SK-N-SH (cell line): ENCODE measurements around the gene EHBP1L1. TPM values are rescaled to one million over a fixed set of nuclear protein-coding genes. Genes with fewer than 3 reads are reported as not detected.
A peak's percentile ranks its signal among the peaks of the same experiment; 100 is the strongest.

ENCODE experiments used
- CTCF ChIA-PET: fragments of 300-600, 350-600 bp; formaldehyde crosslinking; extraction: SDS; loops from one replicate; lab custom pipeline; 2021; lab: Yijun Ruan, JAX
- POLR2A ChIA-PET: fragments of 350-600 bp; sonication (Branson Sonifier 250); formaldehyde crosslinking; extraction: SDS; loops from one replicate; lab custom pipeline; 2020; ENCODE audit warnings: antibody characterized with exemption, inconsistent platforms; lab: Yijun Ruan, JAX
- DNase-seq: peaks from one replicate; pipeline ENCODE4 v3.0.0; 2012
- H2AFZ ChIP-seq: fragments of 200-600 bp; sonication (generic); 2 replicates; pipeline ENCODE4 v1.8.1; 2016; ENCODE audit warnings: antibody characterized with exemption, mild to moderate bottlenecking, low read depth
- H3F3A ChIP-seq: fragments of 200-600 bp; sonication (generic); replicated peaks from 2 replicates; pipeline ENCODE3; 2016; ENCODE audit warnings: antibody characterized with exemption, mild to moderate bottlenecking; ENCODE audit not compliant: insufficient read depth
- H3K27ac ChIP-seq, 2 experiments: fragments of 200-500 bp in 1 of 2; fragments of 200-600 bp in 1 of 2; sonication (Bioruptor generic) in 1 of 2; sonication (generic), shearing (Covaris generic) in 1 of 2; 2 replicates each; pipeline versions ENCODE4 v1.5.1 to v1.6.1; 2014 to 2016; ENCODE audit warnings: low read depth in 2 of 2, inconsistent platforms in 1 of 2, low read length in 1 of 2, mild to moderate bottlenecking in 1 of 2, mixed read lengths in 1 of 2
- H3K27me3 ChIP-seq: fragments of 200-600 bp; sonication (generic), shearing (Covaris generic); 2 replicates; pipeline ENCODE4 v1.6.1; 2016; ENCODE audit warnings: mixed run types; ENCODE audit not compliant: insufficient read depth
- H3K36me3 ChIP-seq, 2 experiments: fragments of 200-500 bp in 1 of 2; fragments of 200-600 bp in 1 of 2; sonication (Bioruptor generic) in 1 of 2; sonication (generic) in 1 of 2; replicated peaks in 1 of 2; 2 replicates each; pipeline versions ENCODE3 to v1.5.1; 2014 to 2016; ENCODE audit warnings: low read length in 1 of 2, mild to moderate bottlenecking in 1 of 2; ENCODE audit not compliant: insufficient read depth in 2 of 2, control insufficient read depth in 1 of 2
- H3K4me1 ChIP-seq, 2 experiments: fragments of 200-500 bp in 1 of 2; fragments of 200-600 bp in 1 of 2; sonication (Bioruptor generic) in 1 of 2; sonication (generic), shearing (Covaris generic) in 1 of 2; 2 replicates each; pipeline versions ENCODE4 v1.5.1 to v1.6.1; 2014 to 2016; ENCODE audit warnings: low read depth in 1 of 2, low read length in 1 of 2, mixed run types in 1 of 2; ENCODE audit not compliant: insufficient read depth in 2 of 2, control insufficient read depth in 1 of 2
- H3K4me2 ChIP-seq: fragments of 200-600 bp; sonication (generic), shearing (Covaris generic); 2 replicates; pipeline ENCODE4 v1.6.1; 2017; ENCODE audit warnings: mixed run types
- H3K4me3 ChIP-seq, 2 experiments: fragments of 200-500 bp in 1 of 2; fragments of 200-600 bp in 1 of 2; sonication (Bioruptor generic) in 1 of 2; sonication (generic), shearing (Covaris generic) in 1 of 2; 2 replicates each; pipeline versions ENCODE4 v1.5.1 to v1.8.1; 2014 to 2016; ENCODE audit warnings: low read depth in 2 of 2, inconsistent platforms in 1 of 2, low read length in 1 of 2, mild to moderate bottlenecking in 1 of 2, mixed read lengths in 1 of 2, moderate library complexity in 1 of 2
- H3K79me2 ChIP-seq: fragments of 200-600 bp; sonication (generic); 2 replicates; pipeline ENCODE4 v1.8.1; 2017; ENCODE audit warnings: mild to moderate bottlenecking; ENCODE audit not compliant: insufficient read depth
- H3K9ac ChIP-seq: fragments of 200-600 bp; sonication (generic); 2 replicates; pipeline ENCODE4 v1.6.1; 2017; ENCODE audit warnings: mixed run types
- H3K9me2 ChIP-seq: fragments of 200-600 bp; sonication (generic); 2 replicates; pipeline ENCODE4 v1.6.1; 2017; ENCODE audit warnings: mixed run types
- H3K9me3 ChIP-seq: fragments of 200-600 bp; sonication (generic); 2 replicates; pipeline ENCODE4 v1.6.1; 2017; ENCODE audit warnings: mixed run types, mild to moderate bottlenecking, moderate library complexity
- H4K20me1 ChIP-seq: fragments of 200-600 bp; sonication (generic); 2 replicates; pipeline ENCODE4 v1.6.1; 2017; ENCODE audit warnings: mild to moderate bottlenecking, mixed run types; ENCODE audit not compliant: insufficient read depth
- CHD2 ChIP-seq: fragments of 150-350 bp; IDR thresholded peaks from 2 replicates; pipeline ENCODE4 v1.6.1; 2018; ENCODE audit warnings: low read length; ENCODE audit not compliant: partially characterized antibody
- EP300 ChIP-seq, 2 experiments: IDR thresholded peaks; 2 replicates each; pipeline versions ENCODE4 v1.4.0 to v1.6.1; 2012; ENCODE audit warnings: borderline replicate concordance in 1 of 2, low read depth in 1 of 2, low read length in 1 of 2
- GABPA ChIP-seq: IDR thresholded peaks from 2 replicates; pipeline ENCODE4 v1.4.0; 2012; ENCODE audit warnings: low read depth, mild to moderate bottlenecking
- JUND ChIP-seq: IDR thresholded peaks from 2 replicates; pipeline ENCODE4 v1.4.0; 2012
- MAX ChIP-seq: IDR thresholded peaks from 2 replicates; pipeline ENCODE4 v1.4.0; 2012; ENCODE audit warnings: low read depth
- MXI1 ChIP-seq: IDR thresholded peaks from 2 replicates; pipeline ENCODE4 v1.6.1; 2012; ENCODE audit warnings: mild to moderate bottlenecking, low read depth, low read length, improper control_type of control experiment
- NFIC ChIP-seq: IDR thresholded peaks from 2 replicates; pipeline ENCODE4 v1.4.0; 2012; ENCODE audit warnings: borderline replicate concordance
- RFX5 ChIP-seq: IDR thresholded peaks from 2 replicates; pipeline ENCODE4 v1.6.1; 2012; ENCODE audit warnings: mild to moderate bottlenecking, improper control_type of control experiment, low read length
- RXRA ChIP-seq: IDR thresholded peaks from 2 replicates; pipeline ENCODE4 v1.4.0; 2012; ENCODE audit warnings: low read depth, mild to moderate bottlenecking, borderline replicate concordance
- SIN3A ChIP-seq: IDR thresholded peaks from 2 replicates; pipeline ENCODE4 v1.6.1; 2012; ENCODE audit warnings: low read depth, mild to moderate bottlenecking, low read length, moderate library complexity, borderline replicate concordance
- SMC3 ChIP-seq: IDR thresholded peaks from 2 replicates; pipeline ENCODE4 v1.6.1; 2012; ENCODE audit warnings: low read depth, low read length, improper control_type of control experiment
- TAF1 ChIP-seq: IDR thresholded peaks from 2 replicates; pipeline ENCODE4 v1.6.1; 2012; ENCODE audit warnings: low read depth, mild to moderate bottlenecking, low read length, moderate library complexity, borderline replicate concordance
- TEAD4 ChIP-seq: IDR thresholded peaks from 2 replicates; pipeline ENCODE4 v1.4.0; 2012; ENCODE audit warnings: mild to moderate bottlenecking, borderline replicate concordance; ENCODE audit not compliant: insufficient read depth
- YY1 ChIP-seq: IDR thresholded peaks from 2 replicates; pipeline ENCODE4 v1.4.0; 2012; ENCODE audit warnings: low read depth, mild to moderate bottlenecking
- WGBS: methylation state at CpG from one replicate; pipeline ENCODE4 v1.1.6; 2017; ENCODE audit warnings: low lambda C conversion rate; 5-methylcytosine and 5-hydroxymethylcytosine counted together
- polyA plus RNA-seq, 3 experiments: library from polyadenylated mRNA; depleted of rRNA; stranded (reverse); fragments of >200 nt; gene quantifications; 2 replicates each; pipeline ENCODE4 v1.2.3, GENCODE V29; 2012
- TF ChIP-seq, protein P1 (sequence below): fragments of 200-600 bp; sonication (generic); IDR thresholded peaks from 2 replicates; pipeline ENCODE4 v1.6.1; 2017; ENCODE audit warnings: antibody characterized with exemption, mild to moderate bottlenecking, moderate library complexity
- TF ChIP-seq, protein P2 (sequence below): IDR thresholded peaks from 2 replicates; pipeline ENCODE4 v1.4.0; 2012; ENCODE audit warnings: low read depth, borderline replicate concordance
- TF ChIP-seq, protein P3 (sequence below): IDR thresholded peaks from 2 replicates; pipeline ENCODE4; 2012

EHBP1L1 gene
- polyA plus RNA-seq, 1 of the 3 experiments (the other 2 are of a cell fraction): 48.7 TPM

- H3K4me3 ChIP-seq: no peak overlapping the region
- POLR2A ChIA-PET: interaction anchor here (0.6 to 3.1 kb wide), 4 partner anchors 10 to 179 kb away, joined by 3 to 15 read pairs (median 4); no protein-coding TSS in a partner anchor
- no peak overlapping the region; a peak in 1 of 4 replicates for H3K27ac ChIP-seq
- 80% methylated on average over 1 of the region's 3 CpGs for WGBS
- H3K9me2 ChIP-seq: no peaks in the 10 kb centered on the region
- peaks cover 0 to 12% of the 10 kb centered on the region in 2 experiments; a peak in 1 of 4 replicates for H3K4me1 ChIP-seq
- H3K36me3 ChIP-seq: peaks cover 12 to 32% of the 10 kb centered on the region in 2 experiments
- H3K9ac ChIP-seq: no peak overlapping the region
- no peaks in the 10 kb centered on the region for H3K79me2 ChIP-seq
- H3K4me2 ChIP-seq: no peak overlapping the region
- no peaks in the 10 kb centered on the region for H3K27me3 ChIP-seq
- H4K20me1 ChIP-seq: no peaks in the 10 kb centered on the region
- no peaks in the 10 kb centered on the region for H3K9me3 ChIP-seq
- CTCF ChIA-PET: interaction anchor here (0.9 to 12.8 kb wide), 9 partner anchors 10 to 219 kb away, joined by 3 to 216 read pairs (median 13); partner anchors contain the start of genes EHBP1L1, FAM89B, MAP3K11 and ZNRD2
- no peak overlapping the region for H2AFZ ChIP-seq
- peak; percentile 38 for DNase-seq
- H3F3A ChIP-seq: peaks cover 9% of the 10 kb centered on the region
- no peak for TF ChIP-seq RXRA
- no peak for TF ChIP-seq MXI1
- TF ChIP-seq TAF1: no peak
- TF ChIP-seq SIN3A: no peak
- no peak for TF ChIP-seq EP300 (IDR thresholded peaks at IDR 0.05; ENCODE audit: borderline replicate concordance in 1 of 2, low read depth in 1 of 2, low read length in 1 of 2)
- TF ChIP-seq, protein P1, sequence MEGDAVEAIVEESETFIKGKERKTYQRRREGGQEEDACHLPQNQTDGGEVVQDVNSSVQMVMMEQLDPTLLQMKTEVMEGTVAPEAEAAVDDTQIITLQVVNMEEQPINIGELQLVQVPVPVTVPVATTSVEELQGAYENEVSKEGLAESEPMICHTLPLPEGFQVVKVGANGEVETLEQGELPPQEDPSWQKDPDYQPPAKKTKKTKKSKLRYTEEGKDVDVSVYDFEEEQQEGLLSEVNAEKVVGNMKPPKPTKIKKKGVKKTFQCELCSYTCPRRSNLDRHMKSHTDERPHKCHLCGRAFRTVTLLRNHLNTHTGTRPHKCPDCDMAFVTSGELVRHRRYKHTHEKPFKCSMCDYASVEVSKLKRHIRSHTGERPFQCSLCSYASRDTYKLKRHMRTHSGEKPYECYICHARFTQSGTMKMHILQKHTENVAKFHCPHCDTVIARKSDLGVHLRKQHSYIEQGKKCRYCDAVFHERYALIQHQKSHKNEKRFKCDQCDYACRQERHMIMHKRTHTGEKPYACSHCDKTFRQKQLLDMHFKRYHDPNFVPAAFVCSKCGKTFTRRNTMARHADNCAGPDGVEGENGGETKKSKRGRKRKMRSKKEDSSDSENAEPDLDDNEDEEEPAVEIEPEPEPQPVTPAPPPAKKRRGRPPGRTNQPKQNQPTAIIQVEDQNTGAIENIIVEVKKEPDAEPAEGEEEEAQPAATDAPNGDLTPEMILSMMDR: no peak
- TF ChIP-seq JUND: no peak
- TF ChIP-seq NFIC: no peak
- TF ChIP-seq MAX: no peak
- no peak for TF ChIP-seq CHD2
- no peak for TF ChIP-seq GABPA
- TF ChIP-seq RFX5: no peak
- TF ChIP-seq, protein P2, sequence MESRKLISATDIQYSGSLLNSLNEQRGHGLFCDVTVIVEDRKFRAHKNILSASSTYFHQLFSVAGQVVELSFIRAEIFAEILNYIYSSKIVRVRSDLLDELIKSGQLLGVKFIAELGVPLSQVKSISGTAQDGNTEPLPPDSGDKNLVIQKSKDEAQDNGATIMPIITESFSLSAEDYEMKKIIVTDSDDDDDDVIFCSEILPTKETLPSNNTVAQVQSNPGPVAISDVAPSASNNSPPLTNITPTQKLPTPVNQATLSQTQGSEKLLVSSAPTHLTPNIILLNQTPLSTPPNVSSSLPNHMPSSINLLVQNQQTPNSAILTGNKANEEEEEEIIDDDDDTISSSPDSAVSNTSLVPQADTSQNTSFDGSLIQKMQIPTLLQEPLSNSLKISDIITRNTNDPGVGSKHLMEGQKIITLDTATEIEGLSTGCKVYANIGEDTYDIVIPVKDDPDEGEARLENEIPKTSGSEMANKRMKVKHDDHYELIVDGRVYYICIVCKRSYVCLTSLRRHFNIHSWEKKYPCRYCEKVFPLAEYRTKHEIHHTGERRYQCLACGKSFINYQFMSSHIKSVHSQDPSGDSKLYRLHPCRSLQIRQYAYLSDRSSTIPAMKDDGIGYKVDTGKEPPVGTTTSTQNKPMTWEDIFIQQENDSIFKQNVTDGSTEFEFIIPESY: no peak
- TF ChIP-seq, protein P3, sequence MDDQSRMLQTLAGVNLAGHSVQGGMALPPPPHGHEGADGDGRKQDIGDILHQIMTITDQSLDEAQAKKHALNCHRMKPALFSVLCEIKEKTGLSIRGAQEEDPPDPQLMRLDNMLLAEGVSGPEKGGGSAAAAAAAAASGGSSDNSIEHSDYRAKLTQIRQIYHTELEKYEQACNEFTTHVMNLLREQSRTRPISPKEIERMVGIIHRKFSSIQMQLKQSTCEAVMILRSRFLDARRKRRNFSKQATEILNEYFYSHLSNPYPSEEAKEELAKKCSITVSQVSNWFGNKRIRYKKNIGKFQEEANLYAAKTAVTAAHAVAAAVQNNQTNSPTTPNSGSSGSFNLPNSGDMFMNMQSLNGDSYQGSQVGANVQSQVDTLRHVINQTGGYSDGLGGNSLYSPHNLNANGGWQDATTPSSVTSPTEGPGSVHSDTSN: no peak
- no peak for TF ChIP-seq YY1
- TF ChIP-seq SMC3: no peak
- TF ChIP-seq TEAD4: no peak
- TF ChIP-seq, all 33 proteins: peak for 0
Observed at GRCh38 chr11:65595131-65595530, 19.3 kb downstream of the EHBP1L1 start.
